Thyroid gland (tissue), 4 donors: ENCODE results near the gene NEURL1. TPM values are rescaled to one million over a fixed set of nuclear protein-coding genes. Genes with fewer than 3 reads are reported as not detected.

Experiments used
- DNase-seq, 2 donors: peaks; one replicate each; pipeline ENCODE4 v3.0.0-alpha.2; 2019
- H3K27ac ChIP-seq, 3 donors: fragments of 200-600 bp; sonication (generic); 1 replicate in 2 of 3; 2 replicates in 1 of 3; pipeline ENCODE4 v1.5.1; 2016 to 2019; ENCODE audit warnings: mild to moderate bottlenecking in 1 of 3, moderate library complexity in 1 of 3
- H3K27me3 ChIP-seq: fragments of 200-600 bp; sonication (generic); one replicate; pipeline ENCODE4 v1.5.1; 2019
- H3K36me3 ChIP-seq, 2 donors: fragments of 200-600 bp; sonication (generic); one replicate each; pipeline ENCODE4 v1.5.1; 2016 to 2019
- H3K4me1 ChIP-seq, 2 donors: fragments of 200-600 bp; sonication (generic); one replicate each; pipeline ENCODE4 v1.5.1; 2017 to 2019
- H3K4me3 ChIP-seq, 3 donors: fragments of 200-600 bp; sonication (generic); replicated peaks in 1 of 3; 1 replicate in 2 of 3; 2 replicates in 1 of 3; pipeline ENCODE4 v1.5.1; 2016; ENCODE audit warnings: mild to moderate bottlenecking in 1 of 3
- H3K9me3 ChIP-seq: fragments of 200-600 bp; sonication (generic); one replicate; pipeline ENCODE4 v1.5.1; 2017
- CTCF ChIP-seq, 6 experiments: fragments of 200-600 bp in 3 of 6; fragments of 450-650 bp in 3 of 6; sonication (generic) in 3 of 6; IDR thresholded peaks; one replicate each; pipeline ENCODE4 v1.5.1; 2016 to 2019; ENCODE audit warnings: antibody characterized with exemption in 6 of 6, mild to moderate bottlenecking in 2 of 6, inconsistent platforms in 1 of 6, moderate library complexity in 1 of 6
- POLR2A ChIP-seq, 2 donors: fragments of 450-650 bp; IDR thresholded peaks; one replicate each; pipeline ENCODE4 v1.6.1; 2017; ENCODE audit warnings: antibody characterized with exemption in 2 of 2, mild to moderate bottlenecking in 2 of 2, moderate library complexity in 1 of 2
- WGBS, 2 donors: methylation state at CpG; one replicate each; pipeline ENCODE4 v1.1.5; 2017; 5-methylcytosine and 5-hydroxymethylcytosine counted together
- intact Hi-C: fragments of 100-400 bp; cut with DNase I; formaldehyde crosslinking; loops from one replicate; pipeline ENCODE4 v1.15.1; 2023
- total RNA-seq, 4 donors: library from RNA; depleted of rRNA; stranded (reverse); fragments of >200 nt; gene quantifications; one replicate each; pipeline ENCODE4 v1.2.3, GENCODE V29; 2016

NEURL1 gene
- total RNA-seq, 4 donors from 2014 or later = 1.1 TPM; not detected in 3

DNA sequence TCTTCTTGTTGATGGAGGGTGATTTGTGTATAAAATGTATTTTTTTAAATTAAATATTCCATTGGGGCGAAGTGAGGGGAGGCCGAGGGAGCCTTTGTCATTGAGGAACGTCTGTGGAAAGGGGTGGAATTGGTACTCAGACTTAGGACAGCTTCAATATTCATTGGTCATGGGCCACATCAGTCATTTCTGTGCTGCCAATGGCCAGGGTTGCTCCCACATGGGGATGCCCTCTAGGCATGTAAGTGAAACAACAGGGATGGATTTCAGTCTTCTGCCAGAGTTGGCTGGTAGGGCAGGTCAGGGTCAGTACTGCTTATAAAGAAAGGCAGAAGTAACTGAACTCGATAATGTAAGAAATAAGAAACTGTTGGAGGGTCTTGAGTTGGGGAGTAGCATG, 47.2 kb downstream of the NEURL1 start:
- Histone ChIP-seq H3K36me3 (no peaks in the 10 kb centered on the region), H3K4me1 (peaks cover 12 to 21% of the 10 kb centered on the region in 2 donors), H3K27ac (no peak overlapping the region), H3K4me3 (no peak overlapping the region), H3K9me3 (no peaks in the 10 kb centered on the region), H3K27me3 (no peaks in the 10 kb centered on the region)
- intact Hi-C loops = no loop called here
- no peak for DNase-seq
- 84 to 90% methylated on average over 4 of the region's 4 CpGs for WGBS, 2 donors
- TF ChIP-seq CTCF (IDR thresholded peaks at IDR 0.05) = no peak
- no peak for TF ChIP-seq POLR2A (IDR thresholded peaks at IDR 0.05)

DNA sequence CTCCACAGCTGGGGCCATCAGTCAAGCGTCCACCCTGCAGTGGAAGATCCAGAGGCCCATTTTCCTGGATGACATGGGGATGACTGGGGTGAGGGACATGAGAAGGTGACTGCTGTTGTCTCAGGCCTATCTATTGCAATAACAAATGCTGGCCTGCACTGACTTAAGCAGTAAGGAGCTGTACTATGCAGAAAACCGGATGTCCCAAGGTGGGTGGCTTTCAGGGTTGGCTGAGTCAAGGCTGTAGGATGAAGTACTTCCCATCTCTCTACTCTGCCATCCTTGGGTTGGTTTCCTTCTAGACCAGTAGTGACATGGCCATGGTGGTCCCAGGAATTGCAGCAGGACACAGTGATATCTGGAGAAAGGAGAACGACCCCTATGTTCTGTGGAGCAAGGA, 48.1 kb downstream of the NEURL1 start:
- no peak for DNase-seq
- H3K4me1 ChIP-seq = peaks cover 12 to 21% of the 10 kb centered on the region in 2 donors
- no peak overlapping the region for H3K4me3 ChIP-seq
- H3K36me3 ChIP-seq = no peaks in the 10 kb centered on the region
- no peaks in the 10 kb centered on the region for H3K27me3 ChIP-seq
- no peak overlapping the region for H3K27ac ChIP-seq
- intact Hi-C loops = no loop called here
- no peaks in the 10 kb centered on the region for H3K9me3 ChIP-seq
- 85 to 88% methylated on average over 3 of the region's 3 CpGs for WGBS, 2 donors
- TF ChIP-seq CTCF (IDR thresholded peaks at IDR 0.05) (no peak), POLR2A (IDR thresholded peaks at IDR 0.05) (no peak)

GRCh38 chr10:103542764-103543616, 49.5 kb downstream of the NEURL1 start:
- intact Hi-C loops = no loop called here

DNA sequence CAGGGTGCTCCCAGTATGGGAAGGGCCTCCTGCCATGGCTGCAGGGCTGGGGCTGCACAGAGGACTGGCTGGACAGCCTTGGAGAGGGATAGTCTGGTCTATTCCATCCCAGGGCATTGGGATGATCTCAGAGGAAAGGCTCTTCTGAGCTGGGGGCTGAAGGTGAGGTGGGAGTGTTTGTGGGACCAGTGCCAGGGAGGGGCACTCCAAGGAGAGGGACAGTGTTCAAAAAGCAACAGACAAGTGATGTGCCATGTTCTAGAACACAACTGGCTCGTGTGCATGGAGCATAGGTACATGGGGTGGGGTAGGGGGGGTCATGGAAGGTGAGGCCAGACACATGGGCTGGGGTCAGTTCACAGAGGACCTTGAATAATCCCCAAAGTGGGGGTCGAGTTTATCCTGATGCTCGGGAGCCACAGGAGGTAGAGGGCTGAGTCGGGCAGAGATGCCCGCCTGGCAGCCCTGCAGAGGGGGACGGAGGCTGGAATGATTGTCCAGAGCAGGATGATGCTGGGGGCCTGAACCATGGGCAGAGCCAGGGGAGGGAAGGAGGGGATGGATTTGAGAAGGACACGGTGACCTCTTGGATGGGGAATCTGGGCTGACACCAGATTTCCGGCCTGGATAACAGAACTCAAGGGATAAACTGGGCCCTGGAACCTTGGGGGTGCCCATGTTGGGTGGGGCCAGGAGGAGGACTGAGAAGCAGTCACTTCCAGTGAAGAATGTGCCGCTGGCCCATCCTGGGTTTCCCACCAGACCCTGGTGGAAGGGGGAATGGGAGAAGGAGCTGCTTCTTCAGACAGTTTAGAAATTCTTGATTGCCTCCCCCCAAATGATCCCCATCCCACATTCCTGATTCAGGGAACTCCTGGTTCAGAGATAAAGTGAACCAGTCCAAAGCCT, 50.4 kb downstream of the NEURL1 start:
- Histone ChIP-seq H3K4me3 (no peak overlapping the region), H3K27me3 (no peaks in the 10 kb centered on the region), H3K9me3 (no peaks in the 10 kb centered on the region), H3K36me3 (no peaks in the 10 kb centered on the region), H3K27ac (no peak overlapping the region), H3K4me1 (peaks cover 12 to 21% of the 10 kb centered on the region in 2 donors)
- intact Hi-C loops = no loop called here
- TF ChIP-seq POLR2A (IDR thresholded peaks at IDR 0.05) = no peak
- TF ChIP-seq CTCF (IDR thresholded peaks at IDR 0.05) = no peak
- no peak for DNase-seq
- 85 to 91% methylated on average over 9 of the region's 9 CpGs for WGBS, 2 donors

More at GRCh38 chr10:103542764-103543616, 49.5 kb downstream of the NEURL1 start:
- peaks cover 12 to 21% of the 10 kb centered on the region in 2 donors for H3K4me1 ChIP-seq
- H3K36me3 ChIP-seq = no peaks in the 10 kb centered on the region
- no peak overlapping the region for H3K4me3 ChIP-seq
- no peaks in the 10 kb centered on the region for H3K27me3 ChIP-seq
- WGBS, 2 donors = 5 to 11% methylated on average over 15 to 17 of the region's 17 CpGs
- DNase-seq = peak; percentile 76 to 83
- no peak for TF ChIP-seq POLR2A (IDR thresholded peaks at IDR 0.05)
- TF ChIP-seq CTCF (IDR thresholded peaks at IDR 0.05) = peak in 1 of 6 experiments; percentile 27
- H3K27ac ChIP-seq = no peak overlapping the region
- no peaks in the 10 kb centered on the region for H3K9me3 ChIP-seq
